SK-N-SH treated with all-trans-retinoic acid at 6 μM for 48 hours (cell line): ENCODE results near the gene KLHL20.

Experiments
- ARNTL ChIP-seq: fragments of 450-650 bp; formaldehyde crosslinking; IDR thresholded peaks from 2 replicates; pipeline ENCODE4 v1.5.0; 2020; ENCODE audit warnings: low read depth, mild to moderate bottlenecking, moderate library complexity, borderline replicate concordance
- BACH2 ChIP-seq: fragments of 250-450 bp; sonication (Bioruptor Pico); IDR thresholded peaks from 2 replicates; pipeline ENCODE4 v1.9.0; 2021; ENCODE audit warnings: mild to moderate bottlenecking, borderline replicate concordance
- PATZ1 ChIP-seq: fragments of 250-450 bp; sonication (Bioruptor Pico); IDR thresholded peaks from 2 replicates; pipeline ENCODE4 v1.8.0; 2020; ENCODE audit warnings: mild to moderate bottlenecking, moderate library complexity, borderline replicate concordance
- RARB ChIP-seq: fragments of 250-450 bp; sonication (Bioruptor Pico); IDR thresholded peaks from 2 replicates; pipeline ENCODE4 v1.8.0; 2021; ENCODE audit warnings: mild to moderate bottlenecking, moderate library complexity
- SNAI2 ChIP-seq: fragments of 250-450 bp; sonication (Bioruptor Pico); IDR thresholded peaks from 2 replicates; pipeline ENCODE4 v1.5.0; 2020; ENCODE audit warnings: mild to moderate bottlenecking, moderate library complexity
- ZFP3 ChIP-seq: fragments of 250-450 bp; sonication (Bioruptor Pico); IDR thresholded peaks from 2 replicates; pipeline ENCODE4 v1.5.0; 2020; ENCODE audit warnings: mild to moderate bottlenecking, moderate library complexity
- ZFP30 ChIP-seq: fragments of 450-650 bp; formaldehyde crosslinking; IDR thresholded peaks from 2 replicates; pipeline ENCODE4 v1.5.0; 2022; ENCODE audit warnings: mild to moderate bottlenecking, moderate library complexity
- ZNF565 ChIP-seq: fragments of 450-650 bp; formaldehyde crosslinking; conservative IDR thresholded peaks from 2 replicates; pipeline ENCODE4 v1.5.0; 2020; ENCODE audit warnings: low read depth, mild to moderate bottlenecking, moderate library complexity
- ZNF8 ChIP-seq: fragments of 450-650 bp; formaldehyde crosslinking; IDR thresholded peaks from 2 replicates; pipeline ENCODE4 v1.5.0; 2020; ENCODE audit warnings: mild to moderate bottlenecking, moderate library complexity
- TF ChIP-seq, protein P1 (sequence below): fragments of 250-450 bp; sonication (Bioruptor Pico); IDR thresholded peaks from 2 replicates; pipeline ENCODE4 v1.5.1; 2021; ENCODE audit warnings: mild to moderate bottlenecking, moderate library complexity

- TF ChIP-seq ZNF565 (CRISPR knock-in tag), result no peak
- TF ChIP-seq ARNTL (CRISPR knock-in tag), result no peak
- no peak for TF ChIP-seq RARB
- TF ChIP-seq ZFP30 (CRISPR knock-in tag), result no peak
- TF ChIP-seq ZNF8 (CRISPR knock-in tag), result no peak
- no peak for TF ChIP-seq ZFP3 (CRISPR knock-in tag)
- TF ChIP-seq SNAI2 (CRISPR knock-in tag), result no peak
- TF ChIP-seq PATZ1 (CRISPR knock-in tag), result no peak
- TF ChIP-seq BACH2, result no peak
- TF ChIP-seq, protein P1, sequence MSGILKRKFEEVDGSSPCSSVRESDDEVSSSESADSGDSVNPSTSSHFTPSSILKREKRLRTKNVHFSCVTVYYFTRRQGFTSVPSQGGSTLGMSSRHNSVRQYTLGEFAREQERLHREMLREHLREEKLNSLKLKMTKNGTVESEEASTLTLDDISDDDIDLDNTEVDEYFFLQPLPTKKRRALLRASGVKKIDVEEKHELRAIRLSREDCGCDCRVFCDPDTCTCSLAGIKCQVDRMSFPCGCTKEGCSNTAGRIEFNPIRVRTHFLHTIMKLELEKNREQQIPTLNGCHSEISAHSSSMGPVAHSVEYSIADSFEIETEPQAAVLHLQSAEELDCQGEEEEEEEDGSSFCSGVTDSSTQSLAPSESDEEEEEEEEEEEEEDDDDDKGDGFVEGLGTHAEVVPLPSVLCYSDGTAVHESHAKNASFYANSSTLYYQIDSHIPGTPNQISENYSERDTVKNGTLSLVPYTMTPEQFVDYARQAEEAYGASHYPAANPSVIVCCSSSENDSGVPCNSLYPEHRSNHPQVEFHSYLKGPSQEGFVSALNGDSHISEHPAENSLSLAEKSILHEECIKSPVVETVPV (CRISPR knock-in tag), result no peak
These were observed 29.9 kb downstream of the KLHL20 start for GRCh38 chr1:173744651-173745050.
